ENCODE measurements around the gene TAF3.

Gene TAF3

GRCh38 chr10:7887174-7887816 is 69.0 kb downstream of the TAF3 start:
- DNase-seq = peak; percentile 57

- no peak for DNase-seq
Observed at GRCh38 chr10:7889947-7890542, 71.7 kb downstream of the TAF3 start.

DNA sequence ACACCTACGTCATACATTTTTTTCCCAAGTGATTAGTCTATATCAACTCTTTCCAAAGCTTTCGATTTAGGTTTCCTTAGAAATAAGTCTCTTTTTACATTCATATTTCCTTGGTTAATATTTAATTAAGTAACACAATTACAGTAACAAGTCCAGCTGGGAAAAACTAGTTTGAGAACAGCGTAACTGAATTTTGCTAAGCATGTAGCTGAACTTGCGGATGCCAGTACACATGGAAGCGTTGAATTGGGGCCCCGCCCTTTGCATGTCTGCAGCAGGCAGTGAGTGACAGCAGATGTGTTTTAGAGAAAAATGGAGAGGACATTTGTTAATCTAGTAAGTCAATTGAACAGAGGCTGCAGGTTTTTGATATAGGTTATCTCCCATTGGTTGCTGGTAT is 72.5 kb downstream of the TAF3 start:
- DNase-seq = peak; percentile 39

GRCh38 chr10:7891634-7892033 is 73.3 kb downstream of the TAF3 start:
- no peak for DNase-seq

GRCh38 chr10:7892146-7892545 is 73.8 kb downstream of the TAF3 start:
- no peak for DNase-seq

DNA sequence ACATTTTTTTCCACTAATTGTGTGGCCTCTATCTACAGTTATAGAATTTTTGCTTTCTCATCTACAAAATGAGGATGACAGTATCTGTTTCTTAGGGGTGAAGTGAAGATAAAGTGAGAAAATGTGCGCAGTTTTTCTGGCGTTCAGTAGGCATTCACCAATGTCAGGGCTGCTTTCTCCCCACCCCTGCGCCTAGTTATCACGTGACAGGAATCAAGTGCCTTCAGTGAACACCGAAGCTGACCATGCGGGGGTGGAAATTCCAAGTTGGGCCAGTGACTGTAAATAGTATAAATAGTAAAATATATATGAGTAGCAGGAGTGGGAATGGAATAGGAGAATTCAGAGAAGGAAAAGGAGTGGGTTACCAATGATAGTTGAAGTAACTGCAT is 77.4 kb downstream of the TAF3 start:
- no peak for DNase-seq

DNA sequence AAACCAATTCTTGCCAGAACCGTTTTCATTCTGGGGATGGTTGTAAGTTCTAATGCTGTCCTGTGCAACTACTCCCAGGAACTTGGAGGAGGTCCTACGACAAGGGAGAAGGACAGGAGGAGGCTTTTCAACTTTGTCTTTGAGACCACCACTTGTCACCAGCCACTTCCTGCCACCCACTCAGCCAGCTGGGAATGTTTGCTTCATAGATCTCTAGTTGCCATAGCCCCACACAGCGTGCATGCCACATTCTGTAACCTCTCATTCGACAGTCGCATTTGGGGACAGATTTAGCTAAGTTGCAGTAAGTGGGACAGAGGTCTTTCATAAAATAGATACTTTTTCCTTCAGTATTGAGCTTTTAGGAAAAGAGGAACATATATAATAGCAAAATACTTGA is 78.0 kb downstream of the TAF3 start:
- DNase-seq = no peak

- DNase-seq = no peak
Observed at GRCh38 chr10:7901256-7901655, 83.0 kb downstream of the TAF3 start.

- no peak for DNase-seq
Observed at GRCh38 chr10:7902413-7902812, 84.1 kb downstream of the TAF3 start.

DNA sequence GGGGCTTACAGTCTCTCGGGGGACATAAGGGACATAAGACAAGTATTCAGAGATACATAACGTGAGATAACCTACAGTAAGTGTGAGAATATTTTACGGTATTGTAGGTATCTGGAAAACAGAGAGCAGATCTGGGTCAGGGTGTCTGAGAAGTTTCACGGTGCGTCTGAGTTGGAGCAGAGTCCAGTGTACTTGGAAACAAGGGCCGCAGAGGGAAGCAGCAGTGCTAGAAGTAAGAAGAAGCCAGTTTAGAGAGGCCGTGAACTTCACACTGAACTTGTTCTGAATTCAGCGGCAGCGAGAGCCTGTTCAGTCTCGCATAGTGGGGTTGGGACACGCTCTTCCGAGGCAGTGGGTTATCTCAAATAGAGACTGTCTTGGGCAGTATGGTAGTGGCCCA is 85.5 kb downstream of the TAF3 start:
- DNase-seq = no peak

DNA sequence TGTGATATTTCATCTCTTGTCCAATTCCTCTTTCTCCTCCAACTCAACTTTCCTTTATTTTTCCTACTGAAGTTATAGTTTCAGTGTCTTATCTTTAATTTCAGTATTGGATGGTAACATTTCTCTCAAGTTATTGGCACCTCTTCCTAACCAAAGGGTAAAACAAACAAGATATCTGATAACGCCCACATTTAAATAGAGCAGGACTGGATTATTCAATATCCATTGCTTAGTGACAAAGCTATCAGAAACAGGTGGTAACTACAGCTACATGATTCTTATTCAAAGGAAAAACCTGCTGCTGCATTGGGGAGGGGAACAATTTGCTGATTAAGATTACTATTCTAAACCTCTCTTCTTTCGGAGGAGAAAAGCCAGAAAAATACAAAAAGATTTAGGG is 87.8 kb downstream of the TAF3 start:
- no peak for DNase-seq

- peak; percentile 25 for DNase-seq
Observed at GRCh38 chr10:7908541-7909210, 90.4 kb downstream of the TAF3 start.

- no peak for DNase-seq
Observed at GRCh38 chr10:7913126-7913872, 95.0 kb downstream of the TAF3 start.

DNA sequence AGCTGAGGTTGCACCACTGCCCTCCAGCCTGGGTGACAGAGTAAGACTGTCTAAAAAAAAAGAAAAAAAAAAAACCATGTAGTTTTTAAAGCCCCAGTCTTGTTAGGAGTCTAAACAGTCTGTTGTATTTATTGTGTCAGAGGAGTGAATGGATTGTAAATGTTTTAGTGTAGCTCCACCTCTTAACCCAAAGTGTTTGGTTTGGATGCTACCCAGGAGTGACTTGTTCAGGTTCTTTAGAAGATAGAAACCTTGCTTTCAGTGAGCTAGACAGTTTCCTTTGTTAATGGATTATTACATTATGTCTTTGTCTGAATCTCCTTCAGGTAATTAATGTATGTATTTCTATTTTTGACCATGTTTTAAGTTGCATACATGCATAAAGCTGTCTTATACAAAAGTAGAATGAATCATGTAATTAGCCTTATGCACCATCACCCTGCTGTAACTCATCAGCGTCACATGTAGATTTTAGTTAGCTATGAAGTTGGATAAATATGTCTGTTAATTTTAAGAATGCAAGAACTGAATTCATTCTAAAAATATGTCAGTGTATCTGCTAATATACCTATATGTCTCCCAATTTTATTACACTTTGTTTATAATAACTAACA is 97.7 kb downstream of the TAF3 start:
- DNase-seq = no peak

DNA sequence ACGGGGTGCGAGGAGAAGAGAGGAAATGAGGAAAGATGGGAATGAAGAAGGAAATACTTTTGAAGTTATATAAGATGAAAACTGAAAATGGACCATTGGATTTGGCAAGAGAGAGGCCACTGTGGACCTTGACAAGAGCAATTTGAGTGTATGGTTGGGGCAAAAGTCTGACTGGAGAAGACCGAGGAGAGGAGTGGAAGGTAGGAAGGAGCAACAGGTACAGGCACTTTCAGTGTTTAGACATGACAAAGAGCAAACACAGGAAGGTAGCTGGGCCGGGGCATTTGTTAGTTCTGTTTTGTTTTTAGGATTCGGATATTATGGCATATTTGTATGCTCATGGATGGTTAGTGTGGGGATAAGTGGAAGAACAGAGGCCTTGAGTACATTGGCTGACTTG is 99.4 kb downstream of the TAF3 start:
- no peak for DNase-seq

GRCh38 chr10:7922707-7923106 is 104.4 kb downstream of the TAF3 start:
- DNase-seq = no peak

DNA sequence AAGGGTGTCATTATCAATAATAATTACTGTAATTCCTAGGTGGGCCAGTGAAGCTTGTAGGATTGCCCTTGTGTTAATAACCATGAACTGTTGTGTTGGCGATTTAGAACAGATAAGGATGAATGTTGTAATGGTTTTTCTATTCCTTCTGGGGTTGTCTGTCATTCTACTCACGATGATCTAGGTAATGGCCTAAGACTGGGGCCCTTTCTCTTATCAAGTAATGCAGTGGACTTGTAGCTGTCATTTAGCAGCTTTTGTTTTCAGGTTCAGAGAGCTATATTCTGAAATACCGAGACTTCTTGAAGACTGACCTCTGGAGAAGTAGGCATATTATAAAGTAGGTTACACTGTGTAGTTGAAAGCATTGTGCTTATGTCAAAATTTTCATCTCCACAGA is 110.2 kb downstream of the TAF3 start:
- peak; percentile 8 for DNase-seq

DNA sequence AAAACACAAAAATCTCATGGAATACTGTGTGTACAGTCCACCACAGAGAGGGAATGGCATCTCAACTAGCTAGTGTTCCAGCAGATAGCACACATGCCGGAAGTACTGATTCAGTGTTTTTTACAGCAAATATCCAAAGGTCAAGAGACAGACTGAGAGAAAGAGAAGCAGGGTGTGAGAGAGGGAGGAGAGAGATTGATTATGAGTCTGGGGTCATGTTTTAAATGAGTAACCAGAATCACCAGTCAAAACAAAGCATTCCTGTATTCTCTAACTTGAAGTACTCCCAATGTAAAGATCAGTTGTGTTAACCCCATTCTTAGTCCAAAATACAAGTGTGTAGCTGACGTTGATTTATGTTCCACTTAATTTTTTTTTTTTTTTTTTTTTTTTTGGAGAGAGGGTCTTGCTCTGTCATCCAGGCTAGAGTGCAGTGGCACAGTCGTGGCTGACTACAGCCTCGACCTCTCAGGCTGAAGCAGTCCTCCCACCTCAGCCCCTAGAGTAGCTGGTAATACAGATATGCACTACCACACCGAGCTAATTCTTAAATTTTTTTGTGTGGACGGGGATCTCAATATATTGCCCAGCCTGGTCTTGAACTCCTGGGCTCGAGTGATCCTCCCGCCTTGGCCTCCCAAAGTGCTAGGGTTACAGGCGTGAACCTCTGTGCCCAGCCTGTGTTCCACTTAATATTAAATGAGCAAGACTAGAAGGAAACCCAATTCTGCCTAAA is 114.2 kb downstream of the TAF3 start:
- DNase-seq = no peak

DNA sequence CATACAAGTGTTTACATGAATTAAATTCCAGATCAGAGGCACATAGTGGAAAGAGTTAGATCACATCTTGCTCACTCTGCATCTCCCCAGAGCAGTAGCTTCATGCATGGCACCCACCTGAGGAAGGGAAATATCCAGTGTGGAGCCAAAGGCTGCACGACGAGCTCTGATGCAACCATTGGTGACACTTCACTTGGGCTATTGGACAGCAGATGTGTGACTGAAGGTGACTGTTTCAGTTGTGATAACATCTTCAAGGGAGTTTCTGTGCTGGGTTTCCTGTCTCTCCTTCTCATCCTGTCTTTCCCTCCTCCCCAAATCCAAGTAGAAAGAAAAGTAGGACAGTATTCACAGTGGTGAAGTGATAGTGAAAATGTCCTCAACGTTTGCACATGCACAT is 115.0 kb downstream of the TAF3 start:
- no peak for DNase-seq

DNA sequence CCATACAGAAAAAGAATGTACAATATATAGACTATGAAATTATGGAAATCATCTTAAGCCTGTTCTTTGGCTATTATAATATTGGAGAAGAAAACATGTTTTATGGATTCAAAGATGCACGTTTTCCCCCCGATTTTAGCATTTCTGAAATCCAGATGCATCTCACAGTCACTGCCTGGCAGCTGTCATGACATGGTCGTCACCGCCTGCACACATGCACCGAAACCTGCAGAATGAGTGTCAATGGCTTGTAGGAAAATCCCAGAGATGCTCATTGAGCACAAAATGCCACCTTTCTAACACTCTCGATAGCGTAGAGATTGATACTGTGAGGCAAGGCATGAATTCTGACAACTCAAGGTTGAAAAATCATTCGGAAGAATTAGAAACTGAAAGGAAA is 115.5 kb downstream of the TAF3 start:
- no peak for DNase-seq

GRCh38 chr10:7937315-7937945 is 119.1 kb downstream of the TAF3 start:
- DNase-seq = no peak

DNA sequence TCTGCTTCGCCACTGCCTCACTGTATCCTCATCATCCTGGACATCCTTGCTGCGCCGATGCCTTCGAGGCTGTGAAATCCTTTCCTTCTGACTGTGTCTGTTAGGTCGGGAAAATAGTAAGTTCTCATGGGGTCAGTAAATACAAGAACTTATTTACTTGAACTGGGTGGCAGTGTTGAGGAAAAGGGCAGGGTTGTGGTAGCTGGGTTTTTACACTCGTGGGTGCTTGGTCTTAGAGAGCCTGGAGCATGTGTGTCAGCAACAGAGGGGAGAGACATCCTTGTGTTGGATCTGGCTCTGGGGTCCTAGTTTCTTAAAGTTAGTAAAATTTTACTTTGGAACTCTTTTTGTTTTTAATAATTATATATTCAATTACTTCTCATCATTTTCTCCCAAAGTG is 123.3 kb downstream of the TAF3 start:
- DNase-seq = no peak

Measured in hematopoietic multipotent progenitor cell treated with erythropoietin and hydrocortisone succinate and interleukin-3 and kit ligand, for 4 days (in vitro differentiated cells).